GM12878 (cell line): ENCODE measurements around the gene CAT. TPM values are rescaled to one million over a fixed set of nuclear protein-coding genes. Genes with fewer than 3 reads are reported as not detected.

Experiments
- ATAC-seq: fragments of 200-7000 bp; cut with Tn5 transposase; 3 replicates; pipeline ENCODE4 v1.9.1; 2020; ENCODE audit warnings: mild to moderate bottlenecking, moderate library complexity
- BruUV-seq: library from RNA; stranded (reverse); fragments of 400-500 nt; replicated peaks from 2 replicates; lab custom pipeline; 2021; lab: Mats Ljungman, UMichigan
- CTCF ChIA-PET: fragments of 300-600 bp; sonication (Branson Sonifier 250); formaldehyde crosslinking; extraction: SDS; loops from one replicate; lab custom pipeline; 2021; ENCODE audit warnings: inconsistent platforms; lab: Yijun Ruan, JAX
- POLR2A ChIA-PET: fragments of 350-600 bp; formaldehyde crosslinking; extraction: SDS; loops from one replicate; lab custom pipeline; 2021; ENCODE audit warnings: inconsistent platforms; lab: Charles Lee
- RAD21 ChIA-PET: fragments of 300-600 bp; sonication (Branson Sonifier 250); formaldehyde crosslinking; loops from one replicate; lab custom pipeline; 2023; ENCODE audit warnings: antibody characterized with exemption; ENCODE audit not compliant: unreplicated experiment; lab: Charles Lee
- SMC1A ChIA-PET: fragments of 300-600 bp; sonication (Branson Sonifier 250); formaldehyde crosslinking; loops from one replicate; lab custom pipeline; 2023; ENCODE audit not compliant: unreplicated experiment, uncharacterized antibody; lab: Charles Lee
- DNase-seq: peaks from one replicate; pipeline ENCODE4 v3.0.0-alpha.2; 2011; ENCODE audit warnings: low read depth, low spot score
- FAIRE-seq: peaks from 3 replicates; lab custom pipeline; 2011; peaks lifted over from hg19 to GRCh38; lab: Jason Lieb, UNC
- H2AFZ ChIP-seq: 2 replicates; pipeline ENCODE4 v1.6.0; 2011; ENCODE audit warnings: low read depth, low read length, control low read depth; ENCODE audit not compliant: control insufficient read depth
- H3K27ac ChIP-seq: 2 replicates; pipeline ENCODE4 v1.5.1; 2011; ENCODE audit warnings: control low read depth; ENCODE audit not compliant: control insufficient read depth, insufficient read depth
- H3K27me3 ChIP-seq, 2 experiments: replicated peaks in 1 of 2; 2 replicates each; pipeline versions ENCODE4 v1.6.0 to v1.6.1; 2011; ENCODE audit warnings: low read length in 1 of 2; ENCODE audit not compliant: control insufficient read depth in 2 of 2, insufficient read depth in 2 of 2
- H3K36me3 ChIP-seq, 2 experiments: 2 replicates each; pipeline ENCODE4 v1.5.1; 2011; ENCODE audit warnings: low read length in 1 of 2; ENCODE audit not compliant: control insufficient read depth in 2 of 2, insufficient read depth in 2 of 2
- H3K4me1 ChIP-seq: 2 replicates; pipeline ENCODE4 v1.6.1; 2011; ENCODE audit warnings: mild to moderate bottlenecking, low read length, moderate library complexity, mixed read lengths; ENCODE audit not compliant: control insufficient read depth, insufficient read depth
- H3K4me2 ChIP-seq: 2 replicates; pipeline ENCODE4 v1.6.0; 2011; ENCODE audit warnings: control low read depth; ENCODE audit not compliant: control insufficient read depth, insufficient read depth
- H3K4me3 ChIP-seq: fragments of 200-600 bp; sonication (generic); 2 replicates; pipeline ENCODE4 v1.5.1; 2016
- H3K79me2 ChIP-seq: 2 replicates; pipeline ENCODE4 v1.6.0; 2011; ENCODE audit warnings: low read length; ENCODE audit not compliant: control insufficient read depth, insufficient read depth
- H3K9ac ChIP-seq: 2 replicates; pipeline ENCODE4 v1.8.0; 2011; ENCODE audit warnings: low read length, control low read depth, mixed read lengths; ENCODE audit not compliant: control insufficient read depth, insufficient read depth
- H3K9me3 ChIP-seq: replicated peaks from 3 replicates; pipeline ENCODE4 v1.5.1; 2011; ENCODE audit warnings: mild to moderate bottlenecking, low read length; ENCODE audit not compliant: control insufficient read depth, insufficient read depth
- H4K20me1 ChIP-seq: 2 replicates; pipeline ENCODE4 v1.6.0; 2011; ENCODE audit not compliant: control insufficient read depth, insufficient read depth
- BACH1 ChIP-seq: fragments of 450-650 bp; IDR thresholded peaks from 2 replicates; pipeline ENCODE4 v1.6.1; 2017; ENCODE audit warnings: mild to moderate bottlenecking, borderline replicate concordance
- BRCA1 ChIP-seq: IDR thresholded peaks from 2 replicates; pipeline ENCODE4 v1.6.1; 2011; ENCODE audit warnings: low read depth, low read length, improper control_type of control experiment
- CHD4 ChIP-seq: fragments of 200-600 bp; sonication (generic); IDR thresholded peaks from 2 replicates; pipeline ENCODE4 v1.6.1; 2016; ENCODE audit warnings: mild to moderate bottlenecking
- EGR1 ChIP-seq, 2 experiments: IDR thresholded peaks; 1 replicate in 1 of 2; 2 replicates in 1 of 2; pipeline ENCODE4 v1.6.1; 2011 to 2012; ENCODE audit warnings: low read depth in 2 of 2, low read length in 2 of 2, borderline replicate concordance in 1 of 2, mild to moderate bottlenecking in 1 of 2, moderate library complexity in 1 of 2
- KDM1A ChIP-seq: fragments of 200-600 bp; sonication (generic); IDR thresholded peaks from 2 replicates; pipeline ENCODE4 v1.6.1; 2016; ENCODE audit warnings: borderline replicate concordance
- MYB ChIP-seq: fragments of 150-350 bp; IDR thresholded peaks from 2 replicates; pipeline ENCODE4 v1.6.1; 2014; ENCODE audit warnings: mild to moderate bottlenecking, low read depth, low read length, borderline replicate concordance
- NFIC ChIP-seq: IDR thresholded peaks from 2 replicates; pipeline ENCODE4 v1.6.1; 2012; ENCODE audit warnings: low read depth, mild to moderate bottlenecking, inconsistent platforms, low read length, moderate library complexity
- POLR2A ChIP-seq: IDR thresholded peaks from 2 replicates; pipeline ENCODE4 v1.6.1; 2011; ENCODE audit warnings: low read depth, mild to moderate bottlenecking, low read length
- RAD21 ChIP-seq: IDR thresholded peaks from 2 replicates; pipeline ENCODE4 v1.6.1; 2011; ENCODE audit warnings: mild to moderate bottlenecking, low read depth, low read length, moderate library complexity; ENCODE audit not compliant: insufficient read depth
- SREBF2 ChIP-seq: IDR thresholded peaks from 2 replicates; pipeline ENCODE4 v1.6.1; 2012; ENCODE audit warnings: mild to moderate bottlenecking, low read length
- SRF ChIP-seq, 2 experiments: IDR thresholded peaks; 2 replicates each; pipeline ENCODE4 v1.6.1; 2011; ENCODE audit warnings: low read depth in 2 of 2, low read length in 2 of 2, mild to moderate bottlenecking in 1 of 2, moderate library complexity in 1 of 2
- SUPT20H ChIP-seq: IDR thresholded peaks from 2 replicates; pipeline ENCODE4 v1.6.1; 2011; ENCODE audit warnings: low read depth, mild to moderate bottlenecking, low read length, moderate library complexity, borderline replicate concordance; ENCODE audit not compliant: control insufficient read depth
- ZNF687 ChIP-seq: fragments of 450-650 bp; IDR thresholded peaks from 2 replicates; pipeline ENCODE4 v1.6.1; 2017; ENCODE audit warnings: mild to moderate bottlenecking, moderate library complexity
- WGBS: methylation state at CpG from one replicate; pipeline ENCODE4 v1.1.6; 2016; ENCODE audit warnings: low lambda C conversion rate; ENCODE audit not compliant: insufficient replicate concordance, insufficient coverage; ENCODE audit errors: missing lambda C conversion rate; 5-methylcytosine and 5-hydroxymethylcytosine counted together
- in situ Hi-C: fragments of 300-500 bp; cut with MboI; formaldehyde crosslinking; loops from 9 replicates; pipeline ENCODE4 v1.14.3; 2018; ENCODE audit warnings: mixed read lengths
- intact Hi-C: fragments of 100-400 bp; cut with micrococcal nuclease; formaldehyde crosslinking; loops from one replicate; pipeline ENCODE4 v1.14.2; 2022; ENCODE audit not compliant: unreplicated experiment
- polyA plus RNA-seq, 11 experiments: library from polyadenylated mRNA; depleted of rRNA in 4 of 11; unstranded in 6 of 11; stranded (reverse) in 5 of 11; fragments of >200 nt; fragmentation: Nextera tagmentation in 4 of 11; fragmentation: Illumina TruSeq in 1 of 11; extraction: Ambion mirVana in 4 of 11; extraction: Trizol in 1 of 11; gene quantifications; 1 replicate in 1 of 11; 2 replicates in 10 of 11; pipeline versions ENCODE4 v1.2.1 to v1.2.3, GENCODE V29; 2011 to 2016; ENCODE audit warnings: inconsistent platforms in 2 of 11, missing spikeins in 2 of 11, low read depth in 1 of 11
- total RNA-seq, 4 experiments: library from RNA; depleted of rRNA in 3 of 4; stranded (reverse); fragments of >200 nt in 3 of 4; fragmentation: Illumina TruSeq in 1 of 4; extraction: Trizol in 1 of 4; gene quantifications; 2 replicates each; pipeline versions ENCODE4 v1.2.1 to v1.2.3, GENCODE V29; 2013 to 2021

CAT gene
- total and polyA plus RNA-seq, 10 of the 15 experiments (the other 5 are each of a cell fraction or from before 2014, with no cell fraction given) = 22.4 to 71.3 (median 33.6) TPM

GRCh38 chr11:34516247-34517040, 77.7 kb downstream of the CAT start (continued):
- TF ChIP-seq RAD21 = no peak
- TF ChIP-seq ZNF687 = no peak
- no peak for TF ChIP-seq EGR1 (IDR thresholded peaks at IDR 0.05; ENCODE audit: borderline replicate concordance in 1 of 2, low read depth in 2 of 2, low read length in 2 of 2)
- TF ChIP-seq, all 136 proteins: peak for 0

- H3K27me3 ChIP-seq = no peaks in the 10 kb centered on the region
- ChIA-PET CTCF (interaction anchor here (0.6 to 0.7 kb wide), 2 partner anchors 116 to 321 kb away, joined by 3 read pairs; no protein-coding TSS in a partner anchor), SMC1A (no interaction called here), POLR2A (no interaction called here), RAD21 (no interaction called here)
- no peaks in the 10 kb centered on the region for H3K4me1 ChIP-seq
- no peak overlapping the region for H2AFZ ChIP-seq
- H3K4me2 ChIP-seq = no peak overlapping the region
- ATAC-seq = no peak
- BruUV-seq = no TSS peak
- no peaks in the 10 kb centered on the region for H4K20me1 ChIP-seq
- in situ Hi-C loops = loop anchor here (10.0 kb wide), 1 partner anchor 875 kb away; no protein-coding TSS in a partner anchor
- no peaks in the 10 kb centered on the region for H3K9me3 ChIP-seq
- no peak for DNase-seq
- H3K79me2 ChIP-seq = no peaks in the 10 kb centered on the region
- 62% methylated on average over 2 of the region's 2 CpGs for WGBS
- no peak overlapping the region for H3K27ac ChIP-seq
- intact Hi-C loops = no loop called here
- no peaks in the 10 kb centered on the region for H3K36me3 ChIP-seq
- H3K4me3 ChIP-seq = no peak overlapping the region
- FAIRE-seq = no peak
- H3K9ac ChIP-seq = no peak overlapping the region
- TF ChIP-seq EGR1 (IDR thresholded peaks at IDR 0.05; ENCODE audit: borderline replicate concordance in 1 of 2, low read depth in 2 of 2, low read length in 2 of 2) (no peak), BRCA1 (no peak), BACH1 (no peak), ZNF687 (no peak), SREBF2 (no peak), CHD4 (no peak), MYB (no peak), POLR2A (no peak), NFIC (no peak), SUPT20H (no peak), KDM1A (no peak), SRF (IDR thresholded peaks at IDR 0.05; ENCODE audit: low read depth in 2 of 2, low read length in 2 of 2) (no peak)
Observed at GRCh38 chr11:34519595-34520235, 81.0 kb downstream of the CAT start.
